ENCODE data around the gene MSLN. TPM values are rescaled to one million over a fixed set of nuclear protein-coding genes. Genes with fewer than 3 reads are reported as not detected.
A peak's percentile ranks its signal among the peaks of the same experiment; 100 is the strongest.

The MSLN gene
- total and polyA plus RNA-seq, 2 of the 13 experiments (the other 11 are each of a cell fraction or from before 2014, with no cell fraction given) = 2.0 to 2.3 TPM

GRCh38 chr16:813204-813915 is 52.8 kb downstream of the MSLN start:
- FAIRE-seq (no peak), DNase-seq (ENCODE audit: low spot score) (peak; percentile 12), ATAC-seq (peak; percentile 87)
- no TSS peak for BruUV-seq (replicated peaks)
- H3K9ac ChIP-seq (ENCODE audit: insufficient read depth, low read depth, low read length) = no peak overlapping the region
- peaks cover 26 to 84% of the 10 kb centered on the region in 2 experiments for H3K27me3 ChIP-seq (ENCODE audit: control insufficient read depth in 1 of 2, insufficient read depth in 2 of 2, low read length in 2 of 2)
- no peak overlapping the region for H2AFZ ChIP-seq (ENCODE audit: low read length)
- H3K79me2 ChIP-seq (ENCODE audit: insufficient read depth, low read length) = no peaks in the 10 kb centered on the region
- in situ Hi-C loops (cut with HindIII; ENCODE audit: extremely low pct_ligation_motif_present, low pct_unique_long_range_greater_than_20kb) (loop anchor here (5.0 to 25.0 kb wide), 2 partner anchors 239 to 399 kb away; no protein-coding TSS in a partner anchor), intact Hi-C loops (cut with micrococcal nuclease; ENCODE audit: unreplicated experiment) (no loop called here)
- H4K20me1 ChIP-seq (ENCODE audit: insufficient read depth, low read length) = 0 out of 2 replicates have a peak, but pooled peaks cover under 1% of the 10 kb centered on the region
- H3K4me3 ChIP-seq (replicated peaks in 1 of 3; ENCODE audit: insufficient read depth in 1 of 3, low read depth in 2 of 3, low read length in 3 of 3) = no peak overlapping the region
- WGBS (ENCODE audit: low lambda C conversion rate) = 33% methylated on average over 15 of the region's 67 CpGs
- H3K4me1 ChIP-seq (ENCODE audit: insufficient read depth, low read length) = no peaks in the 10 kb centered on the region
- ChIA-PET CTCF (ENCODE audit: low intra/inter-chr PET ratio, low total read pairs) (interaction anchor here (3.6 kb wide), 1 partner anchor 243 kb away, joined by 42 read pairs; no protein-coding TSS in a partner anchor), POLR2A (no interaction called here)
- no peaks in the 10 kb centered on the region for H3K9me3 ChIP-seq (ENCODE audit: low read length)
- no peaks in the 10 kb centered on the region for H3K36me3 ChIP-seq (replicated peaks in 1 of 2; ENCODE audit: control insufficient read depth in 1 of 2, insufficient read depth in 2 of 2, low read length in 2 of 2)
- no peak overlapping the region for H3K4me2 ChIP-seq (ENCODE audit: low read depth, low read length)
- no peak overlapping the region for H3K27ac ChIP-seq (ENCODE audit: extremely low read length, insufficient read depth, low read length)
- peak; percentile 88 for TF ChIP-seq CTCF (CRISPR knock-in tag; IDR thresholded peaks at IDR 0.05)
- TF ChIP-seq KDM5B (CRISPR knock-in tag; IDR thresholded peaks at IDR 0.05; ENCODE audit: borderline replicate concordance) = 0 out of 2 replicates have a peak, but pooled peaks have one; percentile 59
- no peak for TF ChIP-seq KLF9 (CRISPR knock-in tag; IDR thresholded peaks at IDR 0.05; ENCODE audit: low read depth)
- 0 out of 2 replicates have a peak, but pooled peaks have one; percentile 13 for TF ChIP-seq KDM3A (CRISPR knock-in tag; IDR thresholded peaks at IDR 0.05; ENCODE audit: low read depth)
- TF ChIP-seq ZBTB7B (CRISPR knock-in tag; IDR thresholded peaks at IDR 0.05) = peak; percentile 49; the same call in 1 of the 2 replicates
- no peak for TF ChIP-seq ZFY (CRISPR knock-in tag; IDR thresholded peaks at IDR 0.05)
- no peak for TF ChIP-seq ZNF580 (CRISPR knock-in tag; IDR thresholded peaks at IDR 0.05; ENCODE audit: borderline replicate concordance, low read depth)
- TF ChIP-seq FOXO1 (CRISPR knock-in tag; IDR thresholded peaks at IDR 0.05) = 0 out of 2 replicates have a peak, but pooled peaks have one; percentile 10
- no peak for TF ChIP-seq U2AF1 (optimal IDR thresholded peaks at IDR 0.05; ENCODE audit: low read depth, low read length)
- TF ChIP-seq RAD21 (CRISPR knock-in tag; IDR thresholded peaks at IDR 0.05) = peak; percentile 94
- TF ChIP-seq SMC3 (IDR thresholded peaks at IDR 0.05; ENCODE audit: low read length) = peak; percentile 36; the same call in 1 of the 2 replicates
- TF ChIP-seq KDM2A (CRISPR knock-in tag; IDR thresholded peaks at IDR 0.05; ENCODE audit: borderline replicate concordance, low read depth) = peak; percentile 56; the same call in 1 of the 2 replicates
- TF ChIP-seq NR2F6 (IDR thresholded peaks at IDR 0.05) = no peak
- TF ChIP-seq NR2F6 (CRISPR knock-in tag; IDR thresholded peaks at IDR 0.05) = peak; percentile 51; the same call in 1 of the 2 replicates
- TF ChIP-seq MAX (IDR thresholded peaks at IDR 0.05) = no peak
- 0 out of 2 replicates have a peak, but pooled peaks have one; percentile 29 for TF ChIP-seq ZNF691 (CRISPR knock-in tag; IDR thresholded peaks at IDR 0.05; ENCODE audit: borderline replicate concordance, low read depth)
- 0 out of 2 replicates have a peak, but pooled peaks have one; percentile 23 for TF ChIP-seq CBFB (CRISPR knock-in tag; IDR thresholded peaks at IDR 0.05)
- peak; percentile 37 for TF ChIP-seq ZNF687 (CRISPR knock-in tag; IDR thresholded peaks at IDR 0.05)

Data from HepG2 (cell line).